ENCODE measurements around the gene BIK.

DNA sequence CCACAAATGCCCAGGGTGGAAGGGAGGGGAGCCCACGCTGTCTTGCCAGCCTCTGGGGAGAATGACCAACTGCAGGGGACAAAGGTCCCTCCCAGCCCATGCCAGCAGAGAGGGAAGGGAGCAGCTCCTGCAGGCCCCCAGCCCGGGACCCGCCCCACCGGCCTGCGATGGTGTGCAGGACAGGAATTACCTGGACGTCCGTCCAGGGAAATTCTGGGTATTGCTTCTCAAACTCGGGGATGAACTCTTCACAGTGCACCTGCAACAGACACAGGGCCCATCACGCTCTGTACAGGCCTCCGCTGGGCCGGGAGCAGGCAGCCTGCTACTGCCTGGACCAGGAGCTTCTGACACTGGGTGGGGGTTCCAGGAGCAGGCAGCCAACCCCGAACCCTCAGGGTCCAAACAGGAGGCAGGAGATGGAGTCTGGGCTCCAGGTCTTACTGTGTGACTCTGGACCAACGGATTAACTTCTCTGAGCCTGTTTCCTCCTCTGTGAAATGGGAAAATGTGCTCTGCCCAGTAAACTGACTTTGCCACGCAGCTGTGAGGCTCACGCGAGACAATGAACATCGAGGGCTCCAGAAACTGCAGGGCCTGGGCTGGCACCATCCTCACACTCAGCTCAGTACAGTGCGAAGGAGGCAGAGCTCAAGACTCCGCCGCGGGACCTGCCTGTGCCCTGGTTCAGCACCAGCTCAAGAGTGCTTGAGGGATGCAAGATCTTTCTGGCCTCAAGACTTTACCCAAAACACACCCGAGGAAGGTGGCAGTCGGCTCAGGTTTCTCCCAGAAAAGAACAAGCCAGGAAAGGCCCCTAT lies 59.0 kb downstream of the BIK start:
- TF ChIP-seq GATA3 (IDR thresholded peaks at IDR 0.05; ENCODE audit: low read depth, low read length) (no peak), GATA2 (IDR thresholded peaks at IDR 0.05; ENCODE audit: low read depth, low read length) (no peak)

Measured in SH-SY5Y (cell line).